Tracheal epithelial cell (primary cell): ENCODE data around the gene NPEPL1. TPM values are rescaled to one million over a fixed set of nuclear protein-coding genes. Genes with fewer than 3 reads are reported as not detected.

Source experiments
- total RNA-seq: library from RNA; depleted of rRNA; stranded (reverse); fragments of >200 nt; gene quantifications from 2 replicates; pipeline ENCODE4 v1.2.1, GENCODE V29; 2014

NPEPL1 gene, protein sequence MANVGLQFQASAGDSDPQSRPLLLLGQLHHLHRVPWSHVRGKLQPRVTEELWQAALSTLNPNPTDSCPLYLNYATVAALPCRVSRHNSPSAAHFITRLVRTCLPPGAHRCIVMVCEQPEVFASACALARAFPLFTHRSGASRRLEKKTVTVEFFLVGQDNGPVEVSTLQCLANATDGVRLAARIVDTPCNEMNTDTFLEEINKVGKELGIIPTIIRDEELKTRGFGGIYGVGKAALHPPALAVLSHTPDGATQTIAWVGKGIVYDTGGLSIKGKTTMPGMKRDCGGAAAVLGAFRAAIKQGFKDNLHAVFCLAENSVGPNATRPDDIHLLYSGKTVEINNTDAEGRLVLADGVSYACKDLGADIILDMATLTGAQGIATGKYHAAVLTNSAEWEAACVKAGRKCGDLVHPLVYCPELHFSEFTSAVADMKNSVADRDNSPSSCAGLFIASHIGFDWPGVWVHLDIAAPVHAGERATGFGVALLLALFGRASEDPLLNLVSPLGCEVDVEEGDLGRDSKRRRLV
- total RNA-seq = 16.9 and 23.4 TPM in 2 replicates

DNA sequence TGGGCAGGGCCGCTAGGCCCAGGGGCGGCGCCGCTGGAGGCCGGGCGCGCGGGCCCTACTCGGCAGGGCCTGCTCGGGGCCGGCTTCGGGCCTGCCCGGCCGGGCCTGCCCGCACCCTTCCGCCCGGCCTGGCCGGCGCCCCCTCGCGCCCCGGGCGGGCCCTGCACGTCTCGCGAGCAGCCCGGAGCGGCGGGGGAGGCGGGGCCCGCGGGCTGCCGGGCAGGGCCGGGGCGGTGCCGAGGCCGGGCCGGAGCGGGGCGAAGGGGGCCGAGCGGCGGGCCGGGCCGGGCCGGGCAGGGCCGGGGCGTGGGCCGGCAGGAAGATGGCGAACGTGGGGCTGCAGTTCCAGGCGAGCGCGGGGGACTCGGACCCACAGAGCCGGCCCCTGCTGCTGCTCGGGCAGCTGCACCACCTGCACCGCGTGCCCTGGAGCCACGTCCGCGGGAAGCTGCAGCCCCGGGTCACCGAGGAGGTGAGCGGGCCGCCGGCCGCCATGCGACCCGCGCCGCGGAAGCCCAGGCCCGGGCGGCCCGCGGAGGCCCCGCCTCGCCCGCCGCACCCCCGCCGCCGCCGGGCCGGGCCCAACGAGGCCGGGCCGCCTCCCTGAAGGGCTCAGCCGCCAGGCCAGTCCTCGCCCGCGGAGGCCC is at the start of gene NPEPL1:
NPEPL1 (plus strand) TSS at position 222 of the 647 bp plus-strand sequence; CDS start at position 323, 101 bp downstream.

DNA sequence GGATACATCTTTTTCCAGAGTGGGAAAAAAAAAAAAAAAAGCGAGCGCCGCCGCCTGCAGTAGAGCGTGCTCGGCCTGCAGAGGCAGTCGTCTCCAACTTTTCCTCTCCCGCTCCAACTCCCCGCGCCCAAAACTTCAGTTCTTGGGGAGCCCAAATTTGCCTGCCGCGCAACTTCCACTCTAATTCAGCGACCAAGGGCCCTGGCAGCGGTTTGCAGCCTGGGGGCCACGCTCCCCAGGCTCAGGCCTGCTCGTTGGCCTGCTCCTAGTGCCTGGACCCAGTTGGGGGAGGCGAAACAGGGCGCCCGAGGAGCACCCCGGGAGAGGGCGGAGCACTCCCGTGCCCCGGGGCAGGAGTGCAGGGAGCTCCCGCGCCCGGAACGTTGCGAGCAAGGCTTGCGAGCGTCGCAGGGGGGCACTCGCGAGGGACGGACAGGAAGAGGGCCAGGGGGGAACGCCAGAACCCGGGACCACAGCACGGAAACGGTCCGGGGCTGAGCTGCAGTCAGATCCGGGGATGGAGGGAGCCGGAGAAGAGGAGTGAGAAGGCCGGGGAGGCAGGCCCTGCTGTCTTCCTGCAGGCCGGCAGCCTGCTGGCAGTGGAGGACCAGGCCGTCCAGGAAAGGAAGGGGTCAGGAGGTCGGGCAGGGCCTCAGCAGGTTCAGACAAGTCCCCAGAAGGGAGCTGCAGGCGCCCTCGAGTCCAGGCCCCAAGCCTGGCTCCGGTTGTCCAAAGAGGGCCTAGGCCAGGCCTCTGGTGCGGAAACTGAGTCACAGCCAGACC is 41.6 kb upstream of the NPEPL1 start, which contains the start of gene STX16:
STX16 (plus strand) TSS at position 508 of the 783 bp plus-strand sequence. CDS start 724 bp downstream, outside the sequence.

Other genes with a start within 250 kb of the NPEPL1 start
- gene APCDD1L, start 177.4 kb upstream of the NPEPL1 start, total RNA-seq = 1.7 TPM in 1 of 2 replicates, not detected in the other
- 29.9 and 34.3 TPM in 2 replicates for gene STX16, start 41.5 kb upstream of the NPEPL1 start, total RNA-seq
- 0.48 TPM in 1 of 2 replicates, not detected in the other for gene GNAS-AS1, start 158.1 kb downstream of the NPEPL1 start, total RNA-seq
- gene GNAS, start 159.9 kb downstream of the NPEPL1 start, total RNA-seq = 214 and 243 TPM in 2 replicates